Measurements from ENCODE around the gene OR5H6.
"Not testable (repeated sequence)": the region's sequence is repeated elsewhere in the genome, so short reads cannot be mapped to it uniquely, and the experiment has no call there.

The OR5H6 gene

GRCh38 chr3:98263944-98264343 lies at the start of gene OR5H6:
Gene OR5H6, plus strand, starts transcription at chr3:98264244. Its CDS starts 89 bp downstream, at chr3:98264333.
- DNase-seq (ENCODE audit: low read depth): no peak

DNA sequence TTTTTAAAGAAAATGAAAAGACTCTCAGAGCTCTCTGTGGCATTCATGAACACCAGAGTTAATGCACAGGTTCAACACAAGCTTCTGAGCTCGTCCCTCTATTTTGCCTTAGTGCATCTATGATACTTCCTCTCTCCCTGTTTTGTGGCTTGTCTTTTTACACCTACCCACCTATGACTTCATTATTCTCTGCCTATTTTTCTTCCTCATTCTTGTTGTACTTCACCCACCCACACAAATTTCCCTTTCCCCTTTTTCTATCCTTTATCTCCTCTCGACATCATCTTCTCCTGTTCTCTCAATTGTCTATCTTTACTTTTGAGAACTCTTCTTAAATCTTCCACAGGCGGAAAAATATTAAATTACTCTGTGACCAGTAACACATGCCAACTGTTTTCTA lies 49.0 kb upstream of the OR5H6 start:
- no peak for DNase-seq (ENCODE audit: low read depth)

- no peak for DNase-seq (ENCODE audit: low read depth)
Measured at GRCh38 chr3:98223907-98224672, 40.0 kb upstream of the OR5H6 start.

DNA sequence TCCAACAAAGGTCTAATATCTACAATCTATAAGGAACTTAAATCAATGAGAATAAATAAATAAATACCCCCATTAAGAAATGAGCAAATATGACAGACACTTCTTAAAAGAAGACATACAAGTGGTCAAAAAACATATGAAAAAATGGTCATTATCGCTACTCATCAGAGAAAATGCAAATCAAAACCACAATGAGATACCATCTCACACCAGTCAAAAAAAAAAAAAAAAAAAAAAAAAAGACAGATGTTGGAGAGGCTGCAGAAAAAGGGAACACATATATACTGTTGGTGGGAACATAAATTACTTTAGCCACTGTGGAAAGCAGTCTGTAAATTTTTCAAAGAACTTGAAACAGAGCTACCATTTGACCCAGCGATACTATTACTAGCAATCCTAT lies 31.6 kb upstream of the OR5H6 start:
- DNase-seq (ENCODE audit: low read depth): no peak

DNA sequence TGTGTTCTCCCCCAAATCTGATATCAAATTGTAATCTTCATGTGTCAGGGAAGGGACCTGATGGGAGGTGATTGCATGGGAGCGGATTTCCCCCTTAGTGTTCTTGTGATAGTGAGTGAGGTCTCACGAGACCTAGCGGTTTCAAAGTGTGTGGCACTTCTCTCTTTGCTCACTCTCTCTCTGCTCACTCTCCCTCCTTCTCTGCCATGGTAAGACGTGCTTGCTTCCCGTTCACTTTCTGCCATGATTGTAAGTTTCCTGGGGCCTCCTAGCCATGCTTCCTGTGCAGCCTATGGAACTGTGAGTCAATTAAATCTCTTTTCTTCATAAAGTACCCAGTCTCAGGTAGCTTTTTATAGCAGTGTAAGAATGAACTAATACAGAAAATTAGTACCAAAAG lies 30.6 kb upstream of the OR5H6 start:
- no peak for DNase-seq (ENCODE audit: low read depth)

GRCh38 chr3:98240131-98240530 lies 23.9 kb upstream of the OR5H6 start:
- no peak for DNase-seq (ENCODE audit: low read depth)

DNA sequence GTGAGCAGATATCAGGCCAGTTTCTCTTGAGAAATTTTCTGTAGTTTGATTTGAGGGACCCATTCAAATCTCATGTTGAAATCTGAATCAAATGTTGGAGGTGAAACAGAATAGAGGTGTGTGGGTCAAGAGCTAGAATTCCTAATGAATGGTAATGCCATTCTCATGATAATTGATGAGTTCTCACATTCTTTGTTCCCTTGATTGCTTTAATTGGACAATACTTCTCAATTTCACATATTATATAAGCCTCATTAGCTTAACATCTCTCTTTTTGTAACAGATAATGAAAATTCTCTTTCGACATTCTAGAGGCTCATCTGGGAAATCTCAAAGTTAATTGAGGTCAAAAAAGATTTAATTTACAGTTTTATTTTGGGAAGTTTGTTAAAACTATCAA lies 21.9 kb upstream of the OR5H6 start:
- no peak for DNase-seq (ENCODE audit: low read depth)

- DNase-seq (ENCODE audit: low read depth): no peak
Measured at GRCh38 chr3:98243843-98244242, 20.2 kb upstream of the OR5H6 start.

- no peak for DNase-seq (ENCODE audit: low read depth)
Measured at GRCh38 chr3:98246142-98246541, 17.9 kb upstream of the OR5H6 start.

- DNase-seq (ENCODE audit: low read depth): not testable (repeated sequence)
Measured at GRCh38 chr3:98256026-98256425, 8.0 kb upstream of the OR5H6 start.

DNA sequence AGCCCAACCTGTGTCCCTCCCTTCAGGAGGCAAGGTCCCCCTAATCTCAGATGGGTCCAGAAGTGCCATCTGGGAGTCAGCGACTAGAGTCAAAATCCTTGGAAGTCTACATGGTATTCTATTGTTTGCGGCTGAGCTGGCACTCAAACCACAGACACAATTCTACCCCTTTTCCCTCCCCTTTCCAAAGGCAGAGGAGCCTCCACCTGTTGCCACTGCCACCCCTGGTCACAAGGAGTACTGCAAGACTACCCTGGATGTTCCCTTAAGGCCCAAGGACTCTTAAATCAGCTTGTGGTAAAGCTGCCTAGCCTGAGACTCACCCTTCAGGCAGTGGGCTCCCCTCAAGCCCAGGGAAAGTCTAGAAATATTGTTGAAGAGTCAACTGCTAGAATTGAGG lies 4.3 kb upstream of the OR5H6 start:
- DNase-seq (ENCODE audit: low read depth): no peak

- DNase-seq (ENCODE audit: low read depth): no peak
Measured at GRCh38 chr3:98262046-98262445, 2.0 kb upstream of the OR5H6 start.

- no peak for DNase-seq (ENCODE audit: low read depth)
Measured at GRCh38 chr3:98269846-98270245, 5.8 kb downstream of the OR5H6 start.

- DNase-seq (ENCODE audit: low read depth): no peak
Measured at GRCh38 chr3:98272126-98272525, 8.1 kb downstream of the OR5H6 start.

DNA sequence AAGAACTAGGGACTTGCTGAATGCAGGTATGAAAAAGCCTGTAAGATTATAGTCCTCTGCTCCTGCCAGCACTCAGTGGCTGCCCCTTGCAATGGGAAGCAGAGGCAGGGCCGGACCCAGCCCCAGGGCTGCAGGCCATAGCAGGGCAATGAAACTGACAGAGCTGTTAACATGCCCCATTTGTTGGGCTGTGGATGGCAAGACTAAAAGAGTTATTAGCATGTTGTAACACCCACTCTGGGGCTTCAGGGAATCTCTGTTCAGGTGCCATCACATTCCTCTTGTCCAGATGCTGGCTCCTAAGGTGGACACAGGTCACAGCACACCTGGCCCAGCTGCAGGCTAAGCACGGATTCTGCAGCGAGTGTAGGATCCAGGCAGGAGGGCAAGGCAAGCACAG lies 10.9 kb downstream of the OR5H6 start:
- DNase-seq (ENCODE audit: low read depth): no peak

- DNase-seq (ENCODE audit: low read depth): no peak
Measured at GRCh38 chr3:98282205-98282604, 18.2 kb downstream of the OR5H6 start, which contains the start of gene OR5H2. Gene OR5H2, plus strand, starts transcription at chr3:98282505. Its CDS starts 398 bp downstream, at chr3:98282903.

- no peak for DNase-seq (ENCODE audit: low read depth)
Measured at GRCh38 chr3:98290916-98291315, 26.9 kb downstream of the OR5H6 start.

GRCh38 chr3:98291332-98291957 lies 27.4 kb downstream of the OR5H6 start:
- no peak for DNase-seq (ENCODE audit: low read depth)

Data from stimulated activated CD8-positive, alpha-beta memory T cell treated with anti-CD3 and anti-CD28 coated beads, Interleukin-12 subunit alpha, Interleukin-12 subunit beta, amount 100 ng/mL, for 4 hours (primary cell).